ENCODE measurements around the gene TTC21A. TPM values are rescaled to one million over a fixed set of nuclear protein-coding genes. Genes with fewer than 3 reads are reported as not detected.

Gene TTC21A
- total and polyA plus RNA-seq, 2 donors from 2014 or later = 4.8 to 14.1 TPM

DNA sequence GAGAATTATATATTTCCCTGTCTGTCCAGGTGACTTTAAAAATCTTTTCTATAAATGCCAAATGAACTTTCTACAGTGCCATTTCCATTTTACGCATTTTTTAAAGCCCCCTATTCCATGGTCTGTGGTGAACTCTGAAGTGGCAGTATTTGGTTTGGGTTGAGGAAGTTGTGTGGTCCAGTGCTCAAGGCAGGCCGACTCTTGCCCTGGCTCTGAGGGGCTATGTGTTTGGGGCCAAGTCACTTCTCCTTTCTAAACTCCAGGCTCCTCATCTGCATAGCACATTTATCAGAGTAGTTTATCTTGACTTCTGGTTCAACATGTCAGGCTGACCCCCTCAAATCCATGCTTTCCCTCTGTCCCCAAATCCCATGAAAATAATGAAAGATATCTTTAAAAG is 14.1 kb downstream of the TTC21A start:
- DNase-seq = no peak
- FAIRE-seq = no peak
- no peak overlapping the region for H3K27ac ChIP-seq (ENCODE audit: low read depth in 2 of 2, low read length in 2 of 2)
- TF ChIP-seq, protein P1, sequence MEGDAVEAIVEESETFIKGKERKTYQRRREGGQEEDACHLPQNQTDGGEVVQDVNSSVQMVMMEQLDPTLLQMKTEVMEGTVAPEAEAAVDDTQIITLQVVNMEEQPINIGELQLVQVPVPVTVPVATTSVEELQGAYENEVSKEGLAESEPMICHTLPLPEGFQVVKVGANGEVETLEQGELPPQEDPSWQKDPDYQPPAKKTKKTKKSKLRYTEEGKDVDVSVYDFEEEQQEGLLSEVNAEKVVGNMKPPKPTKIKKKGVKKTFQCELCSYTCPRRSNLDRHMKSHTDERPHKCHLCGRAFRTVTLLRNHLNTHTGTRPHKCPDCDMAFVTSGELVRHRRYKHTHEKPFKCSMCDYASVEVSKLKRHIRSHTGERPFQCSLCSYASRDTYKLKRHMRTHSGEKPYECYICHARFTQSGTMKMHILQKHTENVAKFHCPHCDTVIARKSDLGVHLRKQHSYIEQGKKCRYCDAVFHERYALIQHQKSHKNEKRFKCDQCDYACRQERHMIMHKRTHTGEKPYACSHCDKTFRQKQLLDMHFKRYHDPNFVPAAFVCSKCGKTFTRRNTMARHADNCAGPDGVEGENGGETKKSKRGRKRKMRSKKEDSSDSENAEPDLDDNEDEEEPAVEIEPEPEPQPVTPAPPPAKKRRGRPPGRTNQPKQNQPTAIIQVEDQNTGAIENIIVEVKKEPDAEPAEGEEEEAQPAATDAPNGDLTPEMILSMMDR (IDR thresholded peaks at IDR 0.05; ENCODE audit: borderline replicate concordance, extremely low read depth, insufficient read depth) = no peak
- no peaks in the 10 kb centered on the region for H3K27me3 ChIP-seq (ENCODE audit: control insufficient read depth, insufficient read depth, low read length)
- intact Hi-C loops (cut with DNase I) = no loop called here
- peaks cover 0 to 3% (median 0%) of the 10 kb centered on the region in 3 donors for H3K4me1 ChIP-seq (ENCODE audit: control insufficient read depth in 2 of 3, insufficient read depth in 2 of 3, low read depth in 1 of 3, low read length in 3 of 3)
- no peaks in the 10 kb centered on the region for H3K9me3 ChIP-seq (ENCODE audit: control insufficient read depth in 2 of 3, insufficient read depth in 1 of 3, low read length in 3 of 3)
- no peak overlapping the region for H3K4me3 ChIP-seq (ENCODE audit: low read length in 3 of 3)
- H3K36me3 ChIP-seq (ENCODE audit: control insufficient read depth in 2 of 3, insufficient read depth in 3 of 3, low read length in 3 of 3) = peaks cover 0 to 11% (median 0%) of the 10 kb centered on the region in 3 donors
- H3K9ac ChIP-seq (ENCODE audit: low read length in 3 of 3) = no peak overlapping the region

DNA sequence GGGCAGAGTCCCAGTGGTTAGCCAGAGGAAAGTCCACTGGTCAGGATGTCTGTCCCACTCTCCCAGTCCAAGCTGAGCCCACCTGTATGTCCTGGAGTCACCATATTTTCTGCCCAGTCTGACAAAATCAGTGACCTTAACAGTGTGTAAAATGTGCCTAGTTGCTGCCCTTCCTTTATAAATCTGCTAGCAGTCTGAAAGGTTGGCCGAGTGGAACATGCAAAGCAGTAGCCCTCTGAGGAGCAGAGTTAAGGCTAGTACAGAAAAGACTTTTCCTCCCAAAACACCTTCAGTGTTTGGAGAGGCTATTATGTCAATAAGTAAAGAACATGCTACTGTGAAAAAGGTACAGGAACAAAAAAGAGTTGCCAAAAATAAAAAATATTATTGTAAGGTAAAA is 15.3 kb downstream of the TTC21A start:
- TF ChIP-seq, protein P1 (IDR thresholded peaks at IDR 0.05; ENCODE audit: borderline replicate concordance, extremely low read depth, insufficient read depth) = no peak
- H3K27me3 ChIP-seq (ENCODE audit: control insufficient read depth, insufficient read depth, low read length) = no peaks in the 10 kb centered on the region
- H3K4me1 ChIP-seq (ENCODE audit: control insufficient read depth in 2 of 3, insufficient read depth in 2 of 3, low read depth in 1 of 3, low read length in 3 of 3) = peaks cover 0 to 4% (median 0%) of the 10 kb centered on the region in 3 donors
- DNase-seq (peak in 1 of 5 donors; percentile 8), FAIRE-seq (no peak)
- no peak overlapping the region for H3K27ac ChIP-seq (ENCODE audit: low read depth in 2 of 2, low read length in 2 of 2)
- intact Hi-C loops (cut with DNase I) = no loop called here
- no peaks in the 10 kb centered on the region for H3K9me3 ChIP-seq (ENCODE audit: control insufficient read depth in 2 of 3, insufficient read depth in 1 of 3, low read length in 3 of 3)
- H3K36me3 ChIP-seq (ENCODE audit: control insufficient read depth in 2 of 3, insufficient read depth in 3 of 3, low read length in 3 of 3) = peaks cover 0 to 11% (median 0%) of the 10 kb centered on the region in 3 donors
- H3K9ac ChIP-seq (ENCODE audit: low read length in 3 of 3) = no peak overlapping the region
- H3K4me3 ChIP-seq (ENCODE audit: low read length in 3 of 3) = no peak overlapping the region

DNA sequence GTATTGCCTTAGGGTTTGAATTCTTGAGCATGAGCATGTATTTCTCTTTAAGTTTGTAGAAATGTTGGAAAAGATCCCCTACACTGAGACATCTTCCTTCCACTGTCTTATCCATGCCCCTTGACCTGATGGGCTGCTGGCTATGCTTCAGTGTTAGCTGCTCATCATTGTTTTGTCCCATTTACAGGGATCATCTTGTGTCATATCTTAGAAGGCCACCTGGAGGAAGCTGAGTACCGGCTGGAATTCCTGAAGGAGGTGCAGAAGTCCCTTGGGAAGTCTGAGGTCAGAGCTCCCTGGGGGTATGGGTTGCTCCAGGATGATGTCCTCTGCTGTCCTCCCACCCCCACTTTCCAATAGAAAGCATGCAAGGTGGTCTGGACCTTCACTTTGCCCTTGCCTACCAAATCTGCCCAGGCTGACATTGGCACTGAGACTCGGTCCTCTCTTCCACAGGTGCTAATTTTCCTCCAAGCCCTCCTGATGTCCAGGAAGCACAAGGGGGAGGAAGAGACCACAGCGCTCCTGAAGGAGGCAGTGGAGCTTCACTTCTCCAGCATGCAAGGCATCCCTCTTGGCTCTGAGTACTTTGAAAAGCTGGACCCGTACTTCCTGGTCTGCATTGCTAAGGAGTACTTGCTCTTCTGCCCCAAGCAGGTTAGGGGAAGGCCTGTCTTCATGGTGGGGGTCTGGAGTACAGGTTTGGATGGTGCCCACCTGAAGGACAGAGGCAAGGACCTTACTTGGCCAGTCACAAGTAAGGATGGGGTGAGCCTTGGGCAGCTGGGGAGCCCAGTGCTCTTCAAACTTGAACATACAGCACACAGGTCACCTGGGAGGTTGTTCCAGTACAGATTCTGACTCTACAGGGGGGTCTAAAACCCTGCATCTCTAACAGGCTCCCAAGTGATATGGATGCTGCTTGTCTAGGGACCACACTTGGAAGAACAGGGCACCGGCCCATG is 17.7 kb downstream of the TTC21A start:
- no peak overlapping the region for H3K27ac ChIP-seq (ENCODE audit: low read depth in 2 of 2, low read length in 2 of 2)

More for the DNA sequence above, 17.7 kb downstream of the TTC21A start:
- intact Hi-C loops (cut with DNase I) = loop anchor here (5.0 kb wide), 1 partner anchor 167 kb away; no protein-coding TSS in a partner anchor
- Histone ChIP-seq H3K4me3 (ENCODE audit: low read length in 3 of 3) (no peak overlapping the region), H3K9me3 (ENCODE audit: control insufficient read depth in 2 of 3, insufficient read depth in 1 of 3, low read length in 3 of 3) (no peaks in the 10 kb centered on the region), H3K4me1 (ENCODE audit: control insufficient read depth in 2 of 3, insufficient read depth in 2 of 3, low read depth in 1 of 3, low read length in 3 of 3) (peaks cover 0 to 4% (median 0%) of the 10 kb centered on the region in 3 donors), H3K36me3 (ENCODE audit: control insufficient read depth in 2 of 3, insufficient read depth in 3 of 3, low read length in 3 of 3) (peaks cover 0 to 8% (median 0%) of the 10 kb centered on the region in 3 donors), H3K9ac (ENCODE audit: low read length in 3 of 3) (no peak overlapping the region), H3K27me3 (ENCODE audit: control insufficient read depth, insufficient read depth, low read length) (no peaks in the 10 kb centered on the region)
- FAIRE-seq (no peak), DNase-seq (peak in 4 of 5 donors; percentile 19 to 48 (median 40))
- TF ChIP-seq, protein P1 (IDR thresholded peaks at IDR 0.05; ENCODE audit: borderline replicate concordance, extremely low read depth, insufficient read depth) = peak; percentile 13

Data from kidney (tissue), 14 donors.